HepG2 (cell line): ENCODE measurements around the gene OLFM1. TPM values are rescaled to one million over a fixed set of nuclear protein-coding genes. Genes with fewer than 3 reads are reported as not detected.

Experiments
- ATAC-seq: fragments of 200-7000 bp; cut with Tn5 transposase; 3 replicates; pipeline ENCODE4 v1.9.1; 2020; ENCODE audit warnings: mild to moderate bottlenecking, moderate library complexity
- BruUV-seq: library from RNA; stranded (reverse); fragments of 400-500 nt; replicated peaks from 2 replicates; lab custom pipeline; 2021; lab: Mats Ljungman, UMichigan
- CTCF ChIA-PET: fragments of 300-600 bp; formaldehyde crosslinking; extraction: SDS; loops from one replicate; lab custom pipeline; 2021; ENCODE audit warnings: low total read pairs, inconsistent platforms, low intra/inter-chr PET ratio; lab: Yijun Ruan, JAX
- POLR2A ChIA-PET: fragments of 350-600 bp; sonication (Branson Sonifier 250); formaldehyde crosslinking; loops from one replicate; lab custom pipeline; 2020; ENCODE audit warnings: antibody characterized with exemption, inconsistent platforms; lab: Yijun Ruan, JAX
- DNase-seq: peaks from one replicate; pipeline ENCODE4 v3.0.0-alpha.2; 2015; ENCODE audit warnings: low spot score
- FAIRE-seq: peaks from 3 replicates; lab custom pipeline; 2011; peaks lifted over from hg19 to GRCh38; lab: Jason Lieb, UNC
- H2AFZ ChIP-seq: one replicate; pipeline ENCODE4 v1.6.1; 2011; ENCODE audit warnings: low read length, inconsistent platforms
- H3K27ac ChIP-seq: fragments of 300-600 bp; 3 replicates; pipeline ENCODE4 v1.8.0; 2011; ENCODE audit warnings: mixed run types, mild to moderate bottlenecking, mixed read lengths, low read length, inconsistent platforms; ENCODE audit not compliant: insufficient read depth; ENCODE audit errors: extremely low read length
- H3K27me3 ChIP-seq, 2 experiments: fragments of 200-600 bp in 1 of 2; 2 replicates in 1 of 2; 3 replicates in 1 of 2; pipeline versions ENCODE4 v1.6.0 to v1.8.0; 2011; ENCODE audit warnings: low read length in 2 of 2, mild to moderate bottlenecking in 2 of 2, moderate library complexity in 2 of 2, inconsistent platforms in 1 of 2; ENCODE audit not compliant: insufficient read depth in 2 of 2, control insufficient read depth in 1 of 2
- H3K36me3 ChIP-seq, 2 experiments: fragments of 200-600 bp in 1 of 2; replicated peaks in 1 of 2; 2 replicates in 1 of 2; 3 replicates in 1 of 2; pipeline versions ENCODE4 v1.5.1 to v1.8.0; 2011; ENCODE audit warnings: low read length in 2 of 2, inconsistent platforms in 1 of 2; ENCODE audit not compliant: insufficient read depth in 2 of 2, control insufficient read depth in 1 of 2
- H3K4me1 ChIP-seq: 2 replicates; pipeline ENCODE4 v1.5.1; 2012; ENCODE audit warnings: low read length, inconsistent platforms; ENCODE audit not compliant: insufficient read depth
- H3K4me2 ChIP-seq: 2 replicates; pipeline ENCODE4 v1.6.0; 2011; ENCODE audit warnings: low read depth, low read length, inconsistent platforms
- H3K4me3 ChIP-seq, 3 experiments: fragments of 200-600 bp in 1 of 3; sonication (generic), shearing (Covaris generic) in 1 of 3; replicated peaks in 1 of 3; 2 replicates each; pipeline ENCODE4 v1.5.1; 2011 to 2016; ENCODE audit warnings: low read length in 3 of 3, inconsistent platforms in 2 of 3, low read depth in 2 of 3, mild to moderate bottlenecking in 2 of 3, control low read depth in 1 of 3, mixed read lengths in 1 of 3; ENCODE audit not compliant: insufficient read depth in 1 of 3
- H3K79me2 ChIP-seq: one replicate; pipeline ENCODE4 v1.6.1; 2011; ENCODE audit warnings: low read length, inconsistent platforms; ENCODE audit not compliant: insufficient read depth
- H3K9ac ChIP-seq: 2 replicates; pipeline ENCODE4 v1.6.0; 2011; ENCODE audit warnings: mild to moderate bottlenecking, low read depth, low read length, inconsistent platforms; ENCODE audit not compliant: insufficient read depth
- H3K9me3 ChIP-seq: 2 replicates; pipeline ENCODE4 v1.5.1; 2012; ENCODE audit warnings: mild to moderate bottlenecking, low read length
- H4K20me1 ChIP-seq: 2 replicates; pipeline ENCODE4 v1.6.0; 2011; ENCODE audit warnings: inconsistent platforms, mild to moderate bottlenecking, low read length, moderate library complexity; ENCODE audit not compliant: insufficient read depth
- JDP2 ChIP-seq: sonication (generic); formaldehyde crosslinking; IDR thresholded peaks from 2 replicates; pipeline ENCODE4 v1.8.1; 2022; ENCODE audit warnings: missing genetic modification reagents, borderline replicate concordance
- MAFK ChIP-seq, 2 experiments: IDR thresholded peaks in 1 of 2; conservative IDR thresholded peaks in 1 of 2; 2 replicates each; pipeline ENCODE4 v1.6.1; 2011; ENCODE audit warnings: improper control_type of control experiment in 2 of 2, low read length in 2 of 2
- MEF2D ChIP-seq: sonication (generic); formaldehyde crosslinking; IDR thresholded peaks from 2 replicates; pipeline ENCODE4 v1.5.1; 2020; ENCODE audit warnings: mild to moderate bottlenecking, missing genetic modification reagents
- SMC3 ChIP-seq: IDR thresholded peaks from 2 replicates; pipeline ENCODE4 v1.6.1; 2011; ENCODE audit warnings: low read length, improper control_type of control experiment
- XRCC5 ChIP-seq: fragments of 200-400 bp; formaldehyde crosslinking; optimal IDR thresholded peaks from 2 replicates; pipeline ENCODE3; 2017; ENCODE audit warnings: mild to moderate bottlenecking, low read length
- ZC3H4 ChIP-seq: sonication (generic); formaldehyde crosslinking; IDR thresholded peaks from 2 replicates; pipeline ENCODE4 v1.4.0; 2020; ENCODE audit warnings: missing genetic modification reagents, borderline replicate concordance
- ZNF451 ChIP-seq: sonication (generic); formaldehyde crosslinking; IDR thresholded peaks from 2 replicates; pipeline ENCODE4 v1.5.0; 2020; ENCODE audit warnings: mild to moderate bottlenecking, missing genetic modification reagents
- ZNF570 ChIP-seq: sonication (generic); formaldehyde crosslinking; IDR thresholded peaks from 2 replicates; pipeline ENCODE4 v1.4.0; 2020; ENCODE audit warnings: mild to moderate bottlenecking, missing genetic modification reagents, borderline replicate concordance
- ZNF703 ChIP-seq: sonication (generic); formaldehyde crosslinking; IDR thresholded peaks from 2 replicates; pipeline ENCODE4 v1.5.1; 2020; ENCODE audit warnings: missing genetic modification reagents, mild to moderate bottlenecking, moderate library complexity, borderline replicate concordance
- WGBS: methylation state at CpG from one replicate; pipeline ENCODE4 v1.1.6; 2017; ENCODE audit warnings: low lambda C conversion rate; 5-methylcytosine and 5-hydroxymethylcytosine counted together
- in situ Hi-C: cut with HindIII; loops from 2 replicates; pipeline ENCODE4 v1.10.0; 2017; ENCODE audit warnings: low pct_unique_long_range_greater_than_20kb; ENCODE audit not compliant: extremely low pct_ligation_motif_present
- intact Hi-C: fragments of 100-400 bp; cut with micrococcal nuclease; formaldehyde crosslinking; loops from one replicate; pipeline ENCODE4 v1.10.0; 2022; ENCODE audit not compliant: unreplicated experiment
- polyA plus RNA-seq, 8 experiments: library from polyadenylated mRNA; depleted of rRNA in 3 of 8; stranded (reverse) in 7 of 8; unstranded in 1 of 8; fragments of >200 nt; fragmentation: Illumina TruSeq in 4 of 8; extraction: Trizol in 4 of 8; gene quantifications; 2 replicates each; pipeline versions ENCODE4 v1.2.1 to v1.2.3, GENCODE V29; 2011 to 2016; ENCODE audit warnings: low read depth in 4 of 8, missing spikeins in 1 of 8, mixed read lengths in 1 of 8; ENCODE audit not compliant: insufficient read depth in 1 of 8
- total RNA-seq, 5 experiments: library from RNA; depleted of rRNA; stranded (reverse); fragments of >200 nt; fragmentation: Illumina TruSeq; extraction: Trizol; gene quantifications; 2 replicates each; pipeline ENCODE4 v1.2.3, GENCODE V29; 2016; ENCODE audit warnings: low read depth in 1 of 5
- TF ChIP-seq, protein P1 (sequence below): sonication (generic); formaldehyde crosslinking; IDR thresholded peaks from 2 replicates; pipeline ENCODE4 v1.4.0; 2020; ENCODE audit warnings: missing genetic modification reagents
- TF ChIP-seq, protein P2 (sequence below): sonication (generic); formaldehyde crosslinking; IDR thresholded peaks from 2 replicates; pipeline ENCODE4 v1.4.0; 2020; ENCODE audit warnings: low read depth, mild to moderate bottlenecking, missing genetic modification reagents

OLFM1 gene
- total and polyA plus RNA-seq, 2 of the 13 experiments (the other 11 are each of a cell fraction or from before 2014, with no cell fraction given), result not detected

DNA sequence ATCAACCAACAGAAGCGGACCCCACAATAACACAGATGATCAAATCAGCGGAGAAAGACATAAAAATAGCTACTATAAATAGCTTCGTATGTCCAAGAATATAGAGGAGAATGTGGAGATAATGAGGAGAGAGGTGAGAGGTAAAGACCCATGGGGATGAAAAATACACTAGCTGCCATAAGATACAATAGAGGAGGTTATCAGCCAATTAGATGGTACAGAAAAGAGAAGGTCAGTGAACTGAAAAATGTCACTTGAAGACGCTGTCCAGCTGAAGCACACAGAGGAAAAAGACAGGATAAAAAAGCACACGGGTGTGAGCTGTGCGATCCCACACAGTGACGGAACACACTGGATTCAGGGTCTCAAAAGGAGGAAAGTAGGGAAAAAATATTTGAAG, 73.4 kb downstream of the OLFM1 start:
- no TSS peak for BruUV-seq
- DNase-seq (no peak), ATAC-seq (no peak), FAIRE-seq (no peak)
- peaks cover 5 to 36% of the 10 kb centered on the region in 2 experiments; a peak in 4 of 5 replicates for H3K27me3 ChIP-seq
- intact Hi-C loops (no loop called here), in situ Hi-C loops (no loop called here)
- ChIA-PET POLR2A (no interaction called here), CTCF (no interaction called here)
- WGBS, result 3% methylated on average over 7 of the region's 7 CpGs
- H3K9ac ChIP-seq, result no peak overlapping the region
- H3K9me3 ChIP-seq, result no peaks in the 10 kb centered on the region
- H3K36me3 ChIP-seq, result no peaks in the 10 kb centered on the region
- no peaks in the 10 kb centered on the region for H3K79me2 ChIP-seq
- H3K4me1 ChIP-seq, result no peaks in the 10 kb centered on the region
- no peak overlapping the region for H3K4me2 ChIP-seq
- H4K20me1 ChIP-seq, result peaks cover 5% of the 10 kb centered on the region; the same call in 1 of the 2 replicates
- no peak overlapping the region for H2AFZ ChIP-seq
- H3K27ac ChIP-seq, result no peak overlapping the region
- no peak overlapping the region for H3K4me3 ChIP-seq
- TF ChIP-seq ZNF703 (CRISPR knock-in tag) (no peak), JDP2 (CRISPR knock-in tag) (no peak), ZC3H4 (CRISPR knock-in tag) (no peak), ZNF570 (CRISPR knock-in tag) (no peak), MEF2D (no peak), MAFK (conservative IDR thresholded peaks at IDR 0.05 in 1 of 2, IDR thresholded peaks at IDR 0.05 in 1 of 2; ENCODE audit: low read length in 2 of 2) (no peak), XRCC5 (no peak), SMC3 (no peak), ZNF451 (CRISPR knock-in tag) (no peak)
- TF ChIP-seq, protein P1, sequence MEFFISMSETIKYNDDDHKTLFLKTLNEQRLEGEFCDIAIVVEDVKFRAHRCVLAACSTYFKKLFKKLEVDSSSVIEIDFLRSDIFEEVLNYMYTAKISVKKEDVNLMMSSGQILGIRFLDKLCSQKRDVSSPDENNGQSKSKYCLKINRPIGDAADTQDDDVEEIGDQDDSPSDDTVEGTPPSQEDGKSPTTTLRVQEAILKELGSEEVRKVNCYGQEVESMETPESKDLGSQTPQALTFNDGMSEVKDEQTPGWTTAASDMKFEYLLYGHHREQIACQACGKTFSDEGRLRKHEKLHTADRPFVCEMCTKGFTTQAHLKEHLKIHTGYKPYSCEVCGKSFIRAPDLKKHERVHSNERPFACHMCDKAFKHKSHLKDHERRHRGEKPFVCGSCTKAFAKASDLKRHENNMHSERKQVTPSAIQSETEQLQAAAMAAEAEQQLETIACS, result no peak
- TF ChIP-seq, protein P2, sequence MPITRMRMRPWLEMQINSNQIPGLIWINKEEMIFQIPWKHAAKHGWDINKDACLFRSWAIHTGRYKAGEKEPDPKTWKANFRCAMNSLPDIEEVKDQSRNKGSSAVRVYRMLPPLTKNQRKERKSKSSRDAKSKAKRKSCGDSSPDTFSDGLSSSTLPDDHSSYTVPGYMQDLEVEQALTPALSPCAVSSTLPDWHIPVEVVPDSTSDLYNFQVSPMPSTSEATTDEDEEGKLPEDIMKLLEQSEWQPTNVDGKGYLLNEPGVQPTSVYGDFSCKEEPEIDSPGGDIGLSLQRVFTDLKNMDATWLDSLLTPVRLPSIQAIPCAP, result no peak
